HepG2 (cell line): ENCODE measurements around the gene ZG16. TPM values are rescaled to one million over a fixed set of nuclear protein-coding genes. Genes with fewer than 3 reads are reported as not detected.

ENCODE experiments used
- DNMT1 ChIP-seq: sonication (generic); formaldehyde crosslinking; IDR thresholded peaks from 2 replicates; pipeline ENCODE4 v1.5.1; 2020; ENCODE audit warnings: mild to moderate bottlenecking, missing genetic modification reagents
- GLI4 ChIP-seq: sonication (generic); formaldehyde crosslinking; IDR thresholded peaks from 2 replicates; pipeline ENCODE4 v1.5.1; 2020; ENCODE audit warnings: missing genetic modification reagents, mild to moderate bottlenecking, moderate library complexity, borderline replicate concordance
- HINFP ChIP-seq: sonication (generic); formaldehyde crosslinking; IDR thresholded peaks from 2 replicates; pipeline ENCODE4 v1.4.0; 2020; ENCODE audit warnings: low read depth, mild to moderate bottlenecking, missing genetic modification reagents
- HOMEZ ChIP-seq: IDR thresholded peaks from 2 replicates; pipeline ENCODE4 v1.6.1; 2016; ENCODE audit warnings: low read depth
- NFRKB ChIP-seq: fragments of 450-650 bp; IDR thresholded peaks from 2 replicates; pipeline ENCODE4 v1.6.1; 2017
- PATZ1 ChIP-seq: sonication (generic); formaldehyde crosslinking; IDR thresholded peaks from 2 replicates; pipeline ENCODE4 v1.4.0; 2020; ENCODE audit warnings: missing genetic modification reagents
- YEATS4 ChIP-seq: sonication (generic); formaldehyde crosslinking; IDR thresholded peaks from 2 replicates; pipeline ENCODE4 v1.4.0; 2020; ENCODE audit warnings: missing genetic modification reagents, borderline replicate concordance
- ZNF17 ChIP-seq: sonication (generic); formaldehyde crosslinking; IDR thresholded peaks from 2 replicates; pipeline ENCODE4 v1.5.0; 2020; ENCODE audit warnings: mild to moderate bottlenecking, missing genetic modification reagents
- ZNF18 ChIP-seq: sonication (generic); formaldehyde crosslinking; IDR thresholded peaks from 2 replicates; pipeline ENCODE4 v1.8.0; 2022; ENCODE audit warnings: mild to moderate bottlenecking, missing genetic modification reagents; ENCODE audit not compliant: insufficient replicate concordance
- ZNF512B ChIP-seq: sonication (generic); formaldehyde crosslinking; IDR thresholded peaks from 2 replicates; pipeline ENCODE4 v1.5.1; 2020; ENCODE audit warnings: missing genetic modification reagents, mild to moderate bottlenecking, borderline replicate concordance
- ZNF747 ChIP-seq: sonication (generic); formaldehyde crosslinking; IDR thresholded peaks from 2 replicates; pipeline ENCODE4 v1.8.1; 2023; ENCODE audit warnings: missing genetic modification reagents, mild to moderate bottlenecking, borderline replicate concordance
- ZSCAN20 ChIP-seq: sonication (generic); formaldehyde crosslinking; IDR thresholded peaks from 2 replicates; pipeline ENCODE4 v1.4.0; 2020; ENCODE audit warnings: missing genetic modification reagents, mild to moderate bottlenecking, borderline replicate concordance
- polyA plus RNA-seq, 8 experiments: library from polyadenylated mRNA; depleted of rRNA in 3 of 8; stranded (reverse) in 7 of 8; unstranded in 1 of 8; fragments of >200 nt; fragmentation: Illumina TruSeq in 4 of 8; extraction: Trizol in 4 of 8; gene quantifications; 2 replicates each; pipeline versions ENCODE4 v1.2.1 to v1.2.3, GENCODE V29; 2011 to 2016; ENCODE audit warnings: low read depth in 4 of 8, missing spikeins in 1 of 8, mixed read lengths in 1 of 8; ENCODE audit not compliant: insufficient read depth in 1 of 8
- total RNA-seq, 5 experiments: library from RNA; depleted of rRNA; stranded (reverse); fragments of >200 nt; fragmentation: Illumina TruSeq; extraction: Trizol; gene quantifications; 2 replicates each; pipeline ENCODE4 v1.2.3, GENCODE V29; 2016; ENCODE audit warnings: low read depth in 1 of 5
- TF ChIP-seq, protein P1 (sequence below): sonication (generic); formaldehyde crosslinking; IDR thresholded peaks from 2 replicates; pipeline ENCODE4 v1.4.0; 2020; ENCODE audit warnings: missing genetic modification reagents, low read depth, mild to moderate bottlenecking, borderline replicate concordance
- TF ChIP-seq, protein P2 (sequence below): IDR thresholded peaks from 2 replicates; pipeline ENCODE4 v1.6.1; 2018; ENCODE audit warnings: missing genetic modification reagents, mild to moderate bottlenecking, missing compliant biosample characterization

ZG16 gene
- total and polyA plus RNA-seq, 2 of the 13 experiments (the other 11 are each of a cell fraction or from before 2014, with no cell fraction given), result 0.04 to 0.07 TPM

GRCh38 chr16:29815793-29816693 lies 38.0 kb downstream of the ZG16 start, which contains the start of gene PAGR1 (continued):
- TF ChIP-seq, protein P1, sequence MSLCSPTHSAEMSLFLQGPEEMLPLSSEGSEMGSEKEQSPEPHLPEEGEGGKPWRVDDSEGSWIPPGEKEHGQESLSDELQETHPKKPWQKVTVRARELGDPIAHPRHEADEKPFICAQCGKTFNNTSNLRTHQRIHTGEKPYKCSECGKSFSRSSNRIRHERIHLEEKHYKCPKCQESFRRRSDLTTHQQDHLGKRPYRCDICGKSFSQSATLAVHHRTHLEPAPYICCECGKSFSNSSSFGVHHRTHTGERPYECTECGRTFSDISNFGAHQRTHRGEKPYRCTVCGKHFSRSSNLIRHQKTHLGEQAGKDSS (CRISPR knock-in tag), result peak; percentile 87
- peak; percentile 77 for TF ChIP-seq ZNF18 (CRISPR knock-in tag)
- no peak for TF ChIP-seq HOMEZ
- peak; percentile 90 for TF ChIP-seq NFRKB
- TF ChIP-seq PATZ1, result peak; percentile 49
- TF ChIP-seq, protein P2, sequence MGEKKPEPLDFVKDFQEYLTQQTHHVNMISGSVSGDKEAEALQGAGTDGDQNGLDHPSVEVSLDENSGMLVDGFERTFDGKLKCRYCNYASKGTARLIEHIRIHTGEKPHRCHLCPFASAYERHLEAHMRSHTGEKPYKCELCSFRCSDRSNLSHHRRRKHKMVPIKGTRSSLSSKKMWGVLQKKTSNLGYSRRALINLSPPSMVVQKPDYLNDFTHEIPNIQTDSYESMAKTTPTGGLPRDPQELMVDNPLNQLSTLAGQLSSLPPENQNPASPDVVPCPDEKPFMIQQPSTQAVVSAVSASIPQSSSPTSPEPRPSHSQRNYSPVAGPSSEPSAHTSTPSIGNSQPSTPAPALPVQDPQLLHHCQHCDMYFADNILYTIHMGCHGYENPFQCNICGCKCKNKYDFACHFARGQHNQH (CRISPR knock-in tag), result peak; percentile 96
- TF ChIP-seq ZSCAN20 (CRISPR knock-in tag), result peak; percentile 86; the same call in 1 of the 2 replicates
- TF ChIP-seq ZNF747 (CRISPR knock-in tag), result no peak; the same call in 1 of the 2 replicates
- peak; percentile 85 for TF ChIP-seq HINFP (CRISPR knock-in tag)
- no peak; the same call in 1 of the 2 replicates for TF ChIP-seq DNMT1 (CRISPR knock-in tag)
- peak; percentile 89; the same call in 1 of the 2 replicates for TF ChIP-seq ZNF512B (CRISPR knock-in tag)
- TF ChIP-seq ZNF17 (CRISPR knock-in tag), result no peak
- TF ChIP-seq YEATS4 (CRISPR knock-in tag), result 0 out of 2 replicates have a peak, but pooled peaks have one; percentile 79
- TF ChIP-seq GLI4 (CRISPR knock-in tag), result peak; percentile 98; the same call in 1 of the 2 replicates
